Spleen (tissue), 11 donors: ENCODE measurements around the gene WHRN. TPM values are rescaled to one million over a fixed set of nuclear protein-coding genes. Genes with fewer than 3 reads are reported as not detected.

Experiments
- DNase-seq: peaks from one replicate; pipeline ENCODE4 v3.0.0-alpha.2; 2020
- H3K27ac ChIP-seq, 8 donors: fragments of 200-600 bp; sonication (generic) in 7 of 8; 1 replicate in 4 of 8; 2 replicates in 4 of 8; pipeline versions ENCODE4 v1.5.0 to v1.8.0; 2016 to 2021; ENCODE audit warnings: inconsistent platforms in 4 of 8, mild to moderate bottlenecking in 4 of 8, moderate library complexity in 1 of 8
- H3K27me3 ChIP-seq, 7 donors: fragments of 200-600 bp; sonication (generic) in 6 of 7; replicated peaks in 1 of 7; 1 replicate in 4 of 7; 2 replicates in 3 of 7; pipeline versions ENCODE4 v1.5.0 to v1.8.0; 2016 to 2021; ENCODE audit warnings: inconsistent platforms in 3 of 7, mild to moderate bottlenecking in 1 of 7
- H3K36me3 ChIP-seq, 6 donors: fragments of 200-600 bp; sonication (generic) in 5 of 6; 1 replicate in 4 of 6; 2 replicates in 2 of 6; pipeline versions ENCODE4 v1.5.0 to v1.8.0; 2016 to 2021; ENCODE audit warnings: inconsistent platforms in 2 of 6
- H3K4me1 ChIP-seq, 6 donors: fragments of 200-600 bp; sonication (generic) in 5 of 6; 1 replicate in 3 of 6; 2 replicates in 3 of 6; pipeline versions ENCODE4 v1.5.0 to v1.8.0; 2016 to 2021; ENCODE audit warnings: inconsistent platforms in 3 of 6
- H3K4me3 ChIP-seq, 8 donors: fragments of 200-600 bp; sonication (generic) in 7 of 8; 1 replicate in 4 of 8; 2 replicates in 4 of 8; pipeline versions ENCODE4 v1.5.0 to v1.8.0; 2016 to 2021; ENCODE audit warnings: inconsistent platforms in 4 of 8, mild to moderate bottlenecking in 4 of 8, moderate library complexity in 2 of 8
- H3K9me3 ChIP-seq, 8 donors: fragments of 200-600 bp; sonication (generic) in 7 of 8; 1 replicate in 4 of 8; 2 replicates in 4 of 8; pipeline versions ENCODE4 v1.5.0 to v1.8.0; 2016 to 2021; ENCODE audit warnings: inconsistent platforms in 4 of 8
- CTCF ChIP-seq, 11 experiments: fragments of 200-600 bp in 7 of 11; fragments of 450-650 bp in 4 of 11; sonication (generic) in 4 of 11; IDR thresholded peaks in 8 of 11; conservative IDR thresholded peaks in 3 of 11; 1 replicate in 7 of 11; 2 replicates in 4 of 11; pipeline versions ENCODE4 v1.4.0 to v1.8.0; 2016 to 2021; ENCODE audit warnings: antibody characterized with exemption in 11 of 11, inconsistent platforms in 4 of 11, mild to moderate bottlenecking in 1 of 11
- POLR2A ChIP-seq, 3 donors: fragments of 450-650 bp; IDR thresholded peaks; one replicate each; pipeline ENCODE4 v1.5.1; 2017; ENCODE audit warnings: antibody characterized with exemption in 3 of 3, mild to moderate bottlenecking in 1 of 3
- POLR2AphosphoS5 ChIP-seq, 3 donors: sonication (generic); formaldehyde crosslinking; IDR thresholded peaks; one replicate each; pipeline ENCODE4 v1.5.1; 2017; ENCODE audit warnings: antibody characterized with exemption in 3 of 3
- WGBS, 5 donors: extraction: QIAGEN DNeasy Blood & Tissue Kit in 3 of 5; methylation state at CpG; one replicate each; pipeline versions ENCODE4 v1.1.5 to v1.1.7; 2013 to 2018; 5-methylcytosine and 5-hydroxymethylcytosine counted together
- intact Hi-C: fragments of 100-400 bp; cut with DNase I; formaldehyde crosslinking; loops from one replicate; pipeline ENCODE4 v1.15.0; 2023; ENCODE audit warnings: low total_unique reads
- polyA plus RNA-seq, 3 donors: library from polyadenylated mRNA; stranded (reverse); fragments of 200-250 nt; gene quantifications; one replicate each; pipeline ENCODE4 v1.2.1, GENCODE V29; 2013
- total RNA-seq, 7 donors: library from RNA; depleted of rRNA in 3 of 7; stranded (reverse); fragments of >200 nt in 3 of 7; fragmentation: NEBNext Ultra II Directional in 4 of 7; extraction: Animal tissue kit (Norgen Biotek cat#: 25700) in 4 of 7; gene quantifications; one replicate each; pipeline versions ENCODE4 v1.1.0 to v1.2.1, GENCODE V29; 2016 to 2021
- donor health status: healthy with polysubstance abuse.
- donor health status: DM: no; HTN: no; CAD: no; lungs with moderate emphysema.
- donor health status: DM: no; HTN: no; CAD: no.
- donor health status: Bipolar disorder and iron deficiency.
- donor health status: healthy.
- donor health status: DM: no; HTN: no; CAD: no.
- donor health status: DM: yes; HTN: yes; CAD: no.

WHRN gene
- total and polyA plus RNA-seq, 10 donors = 3.7 to 51.6 (median 26.8) TPM

- 88 to 96% (median 92%) methylated on average over 2 of the region's 2 CpGs for WGBS, 5 donors
- TF ChIP-seq POLR2AphosphoS5 (IDR thresholded peaks at IDR 0.05) = no peak
- TF ChIP-seq CTCF (IDR thresholded peaks at IDR 0.05 in 8 of 11, conservative IDR thresholded peaks at IDR 0.05 in 3 of 11) = no peak
- no peak for TF ChIP-seq POLR2A (IDR thresholded peaks at IDR 0.05)
- peaks cover 0 to 42% (median 4%) of the 10 kb centered on the region in 6 donors for H3K36me3 ChIP-seq
- no peaks in the 10 kb centered on the region for H3K9me3 ChIP-seq
- intact Hi-C loops = loop anchor here (2.0 kb wide), 1 partner anchor 248 kb away; no protein-coding TSS in a partner anchor
- H3K27ac ChIP-seq = no peak overlapping the region
- peaks cover 0 to 9% (median 7%) of the 10 kb centered on the region in 6 donors for H3K4me1 ChIP-seq
- H3K4me3 ChIP-seq = no peak overlapping the region
- DNase-seq = no peak
- H3K27me3 ChIP-seq = no peaks in the 10 kb centered on the region
Observed at GRCh38 chr9:114404531-114404930, 100.7 kb downstream of the WHRN start.

GRCh38 chr9:114403153-114403756 lies 102.0 kb downstream of the WHRN start:
- intact Hi-C loops = no loop called here
- Histone ChIP-seq H3K4me1 (peaks cover 0 to 22% (median 13%) of the 10 kb centered on the region in 6 donors), H3K36me3 (peaks cover 0 to 42% (median 4%) of the 10 kb centered on the region in 6 donors), H3K27ac (no peak overlapping the region), H3K4me3 (no peak overlapping the region), H3K9me3 (no peaks in the 10 kb centered on the region), H3K27me3 (no peaks in the 10 kb centered on the region)
- TF ChIP-seq POLR2AphosphoS5 (IDR thresholded peaks at IDR 0.05) (no peak), CTCF (IDR thresholded peaks at IDR 0.05 in 8 of 11, conservative IDR thresholded peaks at IDR 0.05 in 3 of 11) (no peak), POLR2A (IDR thresholded peaks at IDR 0.05) (no peak)
- no peak for DNase-seq
- 85 to 95% (median 90%) methylated on average over 10 to 16 of the region's 16 CpGs for WGBS, 5 donors

- TF ChIP-seq POLR2AphosphoS5 (IDR thresholded peaks at IDR 0.05) = no peak
- TF ChIP-seq CTCF (IDR thresholded peaks at IDR 0.05 in 8 of 11, conservative IDR thresholded peaks at IDR 0.05 in 3 of 11) = no peak
- no peak for TF ChIP-seq POLR2A (IDR thresholded peaks at IDR 0.05)
- Histone ChIP-seq H3K4me1 (peaks cover 12 to 38% (median 26%) of the 10 kb centered on the region in 6 donors), H3K36me3 (peaks cover 0 to 33% (median 2%) of the 10 kb centered on the region in 6 donors), H3K4me3 (no peak overlapping the region), H3K27me3 (no peaks in the 10 kb centered on the region), H3K9me3 (no peaks in the 10 kb centered on the region), H3K27ac (no peak overlapping the region)
- no peak for DNase-seq
- intact Hi-C loops = no loop called here
- WGBS, 5 donors = 79 to 94% (median 82%) methylated on average over 7 of the region's 7 CpGs
Observed at GRCh38 chr9:114401344-114401743, 103.9 kb downstream of the WHRN start.

GRCh38 chr9:114400772-114401171 lies 104.5 kb downstream of the WHRN start:
- Histone ChIP-seq H3K4me1 (peaks cover 16 to 41% (median 30%) of the 10 kb centered on the region in 6 donors), H3K27ac (no peak overlapping the region), H3K4me3 (no peak overlapping the region), H3K36me3 (peaks cover 0 to 36% (median 0%) of the 10 kb centered on the region in 6 donors), H3K27me3 (no peaks in the 10 kb centered on the region), H3K9me3 (no peaks in the 10 kb centered on the region)
- TF ChIP-seq CTCF (IDR thresholded peaks at IDR 0.05 in 8 of 11, conservative IDR thresholded peaks at IDR 0.05 in 3 of 11) (no peak), POLR2A (IDR thresholded peaks at IDR 0.05) (no peak), POLR2AphosphoS5 (IDR thresholded peaks at IDR 0.05) (no peak)
- WGBS, 5 donors = 68 to 91% (median 80%) methylated on average over 2 of the region's 2 CpGs
- DNase-seq = no peak
- intact Hi-C loops = no loop called here
